Psoas muscle (tissue), 8 donors: Measurements from ENCODE around the gene PACSIN2. TPM values are rescaled to one million over a fixed set of nuclear protein-coding genes. Genes with fewer than 3 reads are reported as not detected.

ENCODE experiments used
- ATAC-seq, 4 donors: fragments of 200-7000 bp; cut with Tn5 transposase; one replicate each; pipeline ENCODE4 v1.9.1; 2020; ENCODE audit warnings: moderate library complexity in 3 of 4, mild to moderate bottlenecking in 2 of 4
- DNase-seq, 2 donors: peaks; one replicate each; pipeline ENCODE4 v3.0.0-alpha.2; 2020
- H3K27ac ChIP-seq: fragments of 200-600 bp; one replicate; pipeline ENCODE4 v1.8.0; 2022
- H3K27me3 ChIP-seq, 3 donors: fragments of 200-600 bp in 1 of 3; one replicate each; pipeline versions ENCODE4 v1.6.1 to v1.8.0; 2013 to 2022; ENCODE audit warnings: low read length in 2 of 3, mild to moderate bottlenecking in 2 of 3, moderate library complexity in 1 of 3; ENCODE audit not compliant: insufficient read depth in 3 of 3
- H3K36me3 ChIP-seq, 2 donors: fragments of 200-600 bp in 1 of 2; one replicate each; pipeline versions ENCODE4 v1.6.1 to v1.8.0; 2013 to 2022; ENCODE audit warnings: low read depth in 1 of 2, mild to moderate bottlenecking in 1 of 2, moderate library complexity in 1 of 2; ENCODE audit not compliant: insufficient read depth in 1 of 2
- H3K4me1 ChIP-seq: fragments of 200-600 bp; one replicate; pipeline ENCODE4 v1.8.0; 2022
- H3K4me3 ChIP-seq: fragments of 200-600 bp; one replicate; pipeline ENCODE4 v1.8.0; 2022; ENCODE audit warnings: mild to moderate bottlenecking
- H3K9me3 ChIP-seq: fragments of 200-600 bp; one replicate; pipeline ENCODE4 v1.8.0; 2022
- WGBS, 3 donors: extraction: QIAGEN DNeasy Blood & Tissue Kit; methylation state at CpG; one replicate each; pipeline versions ENCODE4 v1.1.6 to v1.1.7; 2013; 5-methylcytosine and 5-hydroxymethylcytosine counted together
- intact Hi-C, 2 donors: fragments of 100-400 bp; cut with DNase I; formaldehyde crosslinking; loops; one replicate each; pipeline versions ENCODE4 v1.11.0 to v1.14.2; 2022
- polyA plus RNA-seq, 3 donors: library from polyadenylated mRNA; stranded (reverse); fragments of 200-250 nt; gene quantifications; one replicate each; pipeline ENCODE4 v1.2.3, GENCODE V29; 2013
- total RNA-seq, 4 donors: library from RNA; stranded (reverse); fragmentation: NEBNext Ultra II Directional in 2 of 4; extraction: Animal tissue kit (Norgen Biotek cat#: 25700) in 2 of 4; gene quantifications; one replicate each; pipeline versions ENCODE4 v1.2.1 to v1.2.4, GENCODE V29; 2021 to 2023
- TF ChIP-seq, protein P1 (sequence below): fragments of 200-600 bp; IDR thresholded peaks from one replicate; pipeline ENCODE4 v1.8.0; 2022; ENCODE audit warnings: antibody characterized with exemption
- donor health status: healthy with polysubstance abuse.
- donor health status: DM: no; HTN: no; CAD: no; lungs with moderate emphysema.
- donor health status: Bipolar disorder and iron deficiency.
- donor health status: healthy.
- donor health status: DM: yes; HTN: yes; CAD: no.
- donor health status: DM: no; HTN: no; CAD: no.
- donor health status: DM: no; HTN: no; CAD: no.
- donor health status: DM: yes; HTN: yes; CAD: no.

The PACSIN2 gene
- total and polyA plus RNA-seq, 7 donors = 21.0 to 52.2 (median 31.4) TPM

DNA sequence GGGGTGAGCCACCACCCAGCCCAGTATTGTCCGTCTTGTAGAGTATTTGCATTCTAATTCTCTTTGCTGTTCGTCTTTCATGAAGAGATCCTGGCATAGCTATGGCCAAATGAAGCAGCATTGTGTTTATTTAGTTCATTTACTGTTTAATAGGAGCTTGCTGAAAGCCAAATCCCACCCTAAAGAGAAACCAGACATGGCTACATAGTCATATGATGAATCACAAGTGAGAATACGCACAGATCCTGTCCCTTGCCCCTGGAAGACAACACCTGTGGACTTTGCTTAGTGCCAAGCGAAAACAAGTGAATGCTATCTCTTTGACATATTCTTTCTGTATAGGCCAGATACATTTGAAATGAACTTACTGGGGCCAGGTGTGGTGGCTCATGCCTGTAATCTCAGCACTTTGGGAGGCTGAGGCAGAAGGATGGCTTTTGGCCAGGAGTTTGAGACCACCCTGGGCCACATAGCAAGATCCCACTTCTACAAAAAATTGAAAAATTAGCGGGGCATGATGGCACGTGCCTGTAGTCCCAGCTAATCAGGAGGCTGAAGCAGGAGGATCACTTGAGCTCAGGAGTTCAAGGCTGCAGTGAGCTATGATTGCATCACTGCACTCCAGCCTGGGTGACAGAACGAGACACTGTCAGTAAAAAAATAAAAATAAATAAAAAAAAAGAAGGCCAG, 152.8 kb downstream of the PACSIN2 start:
- no peaks in the 10 kb centered on the region for H3K36me3 ChIP-seq
- H3K4me1 ChIP-seq = peaks cover 24% of the 10 kb centered on the region
- H3K27me3 ChIP-seq = no peaks in the 10 kb centered on the region
- no peaks in the 10 kb centered on the region for H3K9me3 ChIP-seq
- intact Hi-C loops = no loop called here
- H3K4me3 ChIP-seq = no peak overlapping the region
- 93 to 97% (median 94%) methylated on average over 7 of the region's 7 CpGs for WGBS, 3 donors
- no peak for ATAC-seq
- H3K27ac ChIP-seq = no peak overlapping the region
- no peak for DNase-seq
- TF ChIP-seq, protein P1, sequence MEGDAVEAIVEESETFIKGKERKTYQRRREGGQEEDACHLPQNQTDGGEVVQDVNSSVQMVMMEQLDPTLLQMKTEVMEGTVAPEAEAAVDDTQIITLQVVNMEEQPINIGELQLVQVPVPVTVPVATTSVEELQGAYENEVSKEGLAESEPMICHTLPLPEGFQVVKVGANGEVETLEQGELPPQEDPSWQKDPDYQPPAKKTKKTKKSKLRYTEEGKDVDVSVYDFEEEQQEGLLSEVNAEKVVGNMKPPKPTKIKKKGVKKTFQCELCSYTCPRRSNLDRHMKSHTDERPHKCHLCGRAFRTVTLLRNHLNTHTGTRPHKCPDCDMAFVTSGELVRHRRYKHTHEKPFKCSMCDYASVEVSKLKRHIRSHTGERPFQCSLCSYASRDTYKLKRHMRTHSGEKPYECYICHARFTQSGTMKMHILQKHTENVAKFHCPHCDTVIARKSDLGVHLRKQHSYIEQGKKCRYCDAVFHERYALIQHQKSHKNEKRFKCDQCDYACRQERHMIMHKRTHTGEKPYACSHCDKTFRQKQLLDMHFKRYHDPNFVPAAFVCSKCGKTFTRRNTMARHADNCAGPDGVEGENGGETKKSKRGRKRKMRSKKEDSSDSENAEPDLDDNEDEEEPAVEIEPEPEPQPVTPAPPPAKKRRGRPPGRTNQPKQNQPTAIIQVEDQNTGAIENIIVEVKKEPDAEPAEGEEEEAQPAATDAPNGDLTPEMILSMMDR = no peak

DNA sequence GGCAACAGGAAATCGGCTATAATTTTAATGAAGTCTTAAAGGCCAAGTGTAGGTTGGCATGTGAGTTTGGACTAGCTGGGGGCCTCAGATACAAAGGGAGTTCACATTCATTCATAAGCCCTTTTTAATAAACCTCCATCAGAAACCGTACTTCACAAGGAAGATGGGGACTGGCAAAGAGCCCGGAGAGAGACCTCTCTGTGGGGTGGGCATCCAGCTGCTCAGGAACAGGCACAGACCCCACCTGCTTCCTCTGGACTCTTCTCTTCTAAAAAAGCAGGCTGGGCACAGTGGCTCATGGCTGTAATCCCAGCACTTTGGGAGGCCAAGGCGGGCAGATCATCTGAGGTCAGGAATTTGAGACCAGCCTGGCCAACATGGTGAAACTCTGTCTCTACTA, 154.0 kb downstream of the PACSIN2 start:
- Histone ChIP-seq H3K27ac (peak overlapping the region; percentile 66), H3K9me3 (no peaks in the 10 kb centered on the region), H3K27me3 (no peaks in the 10 kb centered on the region), H3K4me1 (peaks cover 24% of the 10 kb centered on the region), H3K36me3 (no peaks in the 10 kb centered on the region), H3K4me3 (no peak overlapping the region)
- intact Hi-C loops = no loop called here
- WGBS, 3 donors = 18 to 21% (median 19%) methylated on average over 4 of the region's 4 CpGs
- DNase-seq = no peak
- no peak for ATAC-seq
- TF ChIP-seq, protein P1 = no peak

DNA sequence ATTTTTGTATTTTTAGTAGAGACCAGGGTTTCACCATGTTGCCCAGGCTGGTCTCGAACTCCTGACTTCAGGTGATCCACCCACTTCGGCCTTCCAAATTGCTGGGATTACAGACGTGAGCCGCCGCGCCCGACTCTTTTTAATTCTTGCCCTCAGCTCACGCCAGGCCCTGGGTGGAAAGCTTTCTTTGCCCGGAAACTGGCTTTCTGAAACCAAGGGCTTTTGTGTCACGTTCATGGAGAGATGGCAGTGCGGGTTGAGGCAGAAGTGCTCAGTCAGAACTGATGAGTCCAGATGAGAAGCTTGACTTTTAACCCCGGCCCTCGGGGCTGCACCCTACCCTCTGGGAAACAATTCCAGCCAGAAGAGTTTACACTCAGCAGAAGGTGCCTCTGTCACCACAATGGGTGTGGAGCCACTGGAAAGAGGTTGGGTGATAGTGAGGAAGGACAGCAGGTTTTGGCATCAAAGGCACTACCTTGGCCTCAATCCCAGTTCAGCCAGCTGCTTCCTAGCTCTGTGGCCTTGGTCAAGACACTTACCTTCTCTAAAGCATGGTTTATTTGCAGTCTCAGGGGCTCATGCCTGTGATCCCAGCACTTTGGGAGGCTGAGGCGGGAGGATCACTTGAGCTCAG, 157.0 kb downstream of the PACSIN2 start:
- WGBS, 3 donors = 75 to 85% (median 81%) methylated on average over 14 of the region's 14 CpGs
- Histone ChIP-seq H3K9me3 (no peaks in the 10 kb centered on the region), H3K4me3 (peak overlapping the region; percentile 91), H3K27me3 (no peaks in the 10 kb centered on the region), H3K4me1 (peaks cover 38% of the 10 kb centered on the region), H3K27ac (peak overlapping the region; percentile 97), H3K36me3 (no peaks in the 10 kb centered on the region)
- DNase-seq (no peak), ATAC-seq (peak in 3 of 4 donors; percentile 2 to 13 (median 6))
- TF ChIP-seq, protein P1 = no peak
- intact Hi-C loops = no loop called here

DNA sequence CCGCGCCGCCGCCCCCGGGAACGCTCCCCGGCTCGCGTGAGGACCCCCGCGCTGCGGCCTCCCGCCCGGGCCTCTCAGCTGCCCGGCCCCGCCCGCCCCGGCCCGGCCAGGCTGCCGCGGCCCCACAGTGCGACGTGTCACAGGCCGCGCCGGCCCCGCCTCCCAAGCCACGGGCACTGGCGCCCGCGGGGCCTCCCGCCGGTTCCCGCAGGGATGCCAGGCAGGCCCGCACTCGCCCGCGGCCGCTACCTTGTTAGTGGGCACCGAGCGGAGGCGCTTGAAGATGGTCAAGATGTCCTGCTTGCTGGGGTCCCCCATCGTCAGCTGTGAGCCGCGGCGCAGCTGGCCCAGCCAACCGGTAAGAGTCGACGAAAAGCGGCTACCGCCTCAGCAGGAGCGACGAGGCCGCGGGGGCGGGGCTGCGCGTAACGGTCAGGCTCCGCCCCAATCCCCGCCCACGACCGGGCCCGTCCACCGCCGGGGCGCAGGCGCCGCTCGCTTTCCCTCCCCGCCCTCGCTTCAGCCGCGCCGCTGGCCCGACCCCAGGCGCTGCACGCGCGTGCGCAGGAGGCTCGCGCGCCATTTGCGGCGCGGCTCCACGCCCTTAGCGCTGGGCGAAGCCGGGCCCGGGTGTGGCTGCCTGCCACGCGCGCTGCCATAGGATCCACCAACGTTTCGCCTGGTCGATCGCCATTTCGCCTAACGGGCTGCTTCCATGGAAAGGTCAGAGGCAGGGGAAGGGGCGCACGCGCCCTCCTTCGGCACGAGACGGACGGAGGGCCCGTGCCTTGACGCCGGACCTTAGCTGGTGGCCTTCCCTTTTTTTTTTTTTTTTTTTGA, 157.9 kb downstream of the PACSIN2 start, which contains the start of gene ARFGAP3:
Gene ARFGAP3, minus strand, starts transcription at position 409 of the 840 bp plus-strand sequence. Its CDS starts 91 bp downstream, at position 318.
- ATAC-seq (peak; percentile 95 to 97 (median 96)), DNase-seq (peak; percentile 95 to 97)
- Histone ChIP-seq H3K27ac (peak within 1 kb of the TSS; percentile 97), H3K9me3 (no peaks in the 10 kb centered on the region), H3K4me1 (peaks cover 38% of the 10 kb centered on the region), H3K4me3 (peak within 1 kb of the TSS; percentile 91), H3K36me3 (no peaks in the 10 kb centered on the region), H3K27me3 (no peaks in the 10 kb centered on the region)
- TF ChIP-seq, protein P1 = no peak
- intact Hi-C loops = no loop called here
- WGBS, 3 donors = 5 to 16% (median 9%) methylated on average over 38 to 111 of the region's 111 CpGs
